ENCODE measurements around the gene FAAP100. TPM values are rescaled to one million over a fixed set of nuclear protein-coding genes. Genes with fewer than 3 reads are reported as not detected.

FAAP100 gene
- total RNA-seq, 1 experiment from 2014 or later = 54.7 TPM

GRCh38 chr17:81537343-81537855, 14.8 kb downstream of the FAAP100 start:
- ATAC-seq (peak; percentile 79), DNase-seq (ENCODE audit: low spot score) (peak; percentile 81)
- peaks cover 23% of the 10 kb centered on the region for H3K27me3 Mint-ChIP-seq (ENCODE audit: low read depth)
- ChIA-PET CTCF (interaction anchor here (0.6 to 3.3 kb wide), 15 partner anchors 9 to 282 kb away, joined by 3 to 31 read pairs (median 5); partner anchors contain the start of genes BAHCC1, FAAP100, FSCN2 and SLC38A10), POLR2A (interaction anchor here (0.6 to 3.0 kb wide), 6 partner anchors 14 to 25 kb away, joined by 3 to 9 read pairs (median 4); partner anchors contain the start of genes ACTG1 and FAAP100)
- H3K4me1 Mint-ChIP-seq = no peaks in the 10 kb centered on the region
- peak overlapping the region; percentile 27 for H3K4me3 Mint-ChIP-seq
- TF ChIP-seq ZNF138 (CRISPR knock-in tag; conservative IDR thresholded peaks at IDR 0.05) = peak; percentile 71; the same call in 1 of the 2 replicates
- no peak for TF ChIP-seq PRRX2 (CRISPR knock-in tag; IDR thresholded peaks at IDR 0.05)
- peak; percentile 88 for TF ChIP-seq USF2 (CRISPR knock-in tag; IDR thresholded peaks at IDR 0.05)
- TF ChIP-seq ZSCAN18 (CRISPR knock-in tag; IDR thresholded peaks at IDR 0.05) = no peak
- peak; percentile 75; the same call in 1 of the 2 replicates for TF ChIP-seq SP1 (CRISPR knock-in tag; conservative IDR thresholded peaks at IDR 0.05)
- 0 out of 2 replicates have a peak, but pooled peaks have one; percentile 61 for TF ChIP-seq IRF1 (CRISPR knock-in tag; IDR thresholded peaks at IDR 0.05)
- no peak for TF ChIP-seq NR2C2 (CRISPR knock-in tag; IDR thresholded peaks at IDR 0.05)
- no peak for TF ChIP-seq ATF6 (CRISPR knock-in tag; IDR thresholded peaks at IDR 0.05)
- TF ChIP-seq TEAD1 (CRISPR knock-in tag; IDR thresholded peaks at IDR 0.05) = 0 out of 2 replicates have a peak, but pooled peaks have one; percentile 23
- peak; percentile 60 for TF ChIP-seq CTCF (IDR thresholded peaks at IDR 0.05)
- peak; percentile 89 for TF ChIP-seq USF1 (CRISPR knock-in tag; IDR thresholded peaks at IDR 0.05)
- TF ChIP-seq HMGXB4 (CRISPR knock-in tag; IDR thresholded peaks at IDR 0.05) = peak; percentile 49; the same call in 1 of the 2 replicates
- TF ChIP-seq ZBTB43 (CRISPR knock-in tag; IDR thresholded peaks at IDR 0.05) = peak; percentile 83; the same call in 1 of the 2 replicates
- no peak for TF ChIP-seq AFF4 (CRISPR knock-in tag; IDR thresholded peaks at IDR 0.05; ENCODE audit: borderline replicate concordance)
- peak; percentile 92 for TF ChIP-seq MYBL2 (CRISPR knock-in tag; IDR thresholded peaks at IDR 0.05)
- H3K27ac Mint-ChIP-seq = no peak overlapping the region
- H3K9me3 Mint-ChIP-seq = no peaks in the 10 kb centered on the region
- H3K36me3 Mint-ChIP-seq = no peaks in the 10 kb centered on the region
